Epithelial cell of proximal tubule (primary cell): ENCODE data around the gene PODNL1. TPM values are rescaled to one million over a fixed set of nuclear protein-coding genes. Genes with fewer than 3 reads are reported as not detected.

Experiments used
- DNase-seq: peaks from one replicate; pipeline ENCODE4 v3.0.0-alpha.2; 2011; ENCODE audit warnings: low read depth
- H3K4me3 ChIP-seq: 2 replicates; pipeline ENCODE4 v1.5.1; 2011; ENCODE audit warnings: low read depth, mild to moderate bottlenecking, low read length
- CTCF ChIP-seq: conservative IDR thresholded peaks from 2 replicates; pipeline ENCODE4 v1.5.1; 2012; ENCODE audit warnings: low read depth, mild to moderate bottlenecking, low read length
- total RNA-seq: library from RNA; depleted of rRNA; stranded (reverse); fragments of >200 nt; gene quantifications from 2 replicates; pipeline ENCODE4 v1.2.3, GENCODE V29; 2015

PODNL1 gene
- total RNA-seq, 1 donor from 2014 or later: 0.46 TPM

- H3K4me3 ChIP-seq: no peak overlapping the region
- TF ChIP-seq CTCF: no peak
- no peak for DNase-seq
Observed at GRCh38 chr19:13931391-13932148, 6.6 kb downstream of the PODNL1 start.

- TF ChIP-seq CTCF: no peak
- DNase-seq: no peak
- H3K4me3 ChIP-seq: no peak overlapping the region
Observed at GRCh38 chr19:13930402-13930801, 7.8 kb downstream of the PODNL1 start.

GRCh38 chr19:13929956-13930355, 8.3 kb downstream of the PODNL1 start:
- no peak overlapping the region for H3K4me3 ChIP-seq
- DNase-seq: no peak
- no peak for TF ChIP-seq CTCF

- no peak overlapping the region for H3K4me3 ChIP-seq
- no peak for TF ChIP-seq CTCF
- DNase-seq: no peak
Observed at GRCh38 chr19:13929340-13929739, 8.9 kb downstream of the PODNL1 start.

GRCh38 chr19:13926715-13927114, 11.5 kb downstream of the PODNL1 start:
- DNase-seq: no peak
- H3K4me3 ChIP-seq: no peak overlapping the region
- no peak for TF ChIP-seq CTCF

GRCh38 chr19:13926010-13926409, 12.2 kb downstream of the PODNL1 start:
- H3K4me3 ChIP-seq: no peak overlapping the region
- no peak for DNase-seq
- no peak for TF ChIP-seq CTCF
